Erythroblast (primary cell): ENCODE data around the gene ACY1.
A peak's percentile ranks its signal among the peaks of the same experiment; 100 is the strongest.

ENCODE experiments used
- DNase-seq, 2 experiments: peaks; one replicate each; lab custom pipeline; 2025; lab: John Stamatoyannopoulos, UW
- GATA1 ChIP-seq: IDR thresholded peaks from 2 replicates; pipeline ENCODE4 v1.6.1; 2011; ENCODE audit warnings: low read depth, mild to moderate bottlenecking, control low read depth, low read length, moderate library complexity
- POLR2A ChIP-seq: IDR thresholded peaks from 2 replicates; pipeline ENCODE4 v1.6.1; 2011; ENCODE audit warnings: mild to moderate bottlenecking, low read length

The ACY1 gene

GRCh38 chr3:51982838-51983577 lies at the start of gene ACY1:
Gene ACY1, plus strand, starts transcription at chr3:51983535. Its CDS starts 530 bp downstream, at chr3:51984065.
- TF ChIP-seq POLR2A (peak; percentile 69), GATA1 (no peak)
- DNase-seq: peak; percentile 89 to 90

- TF ChIP-seq POLR2A: no peak
- no peak for TF ChIP-seq GATA1
- DNase-seq: no peak
These were observed 49.0 kb upstream of the ACY1 start for GRCh38 chr3:51934139-51934850.

- TF ChIP-seq GATA1 (no peak), POLR2A (no peak)
- no peak for DNase-seq
These were observed 48.1 kb upstream of the ACY1 start for GRCh38 chr3:51934991-51935885.

GRCh38 chr3:51935886-51936755 lies 47.2 kb upstream of the ACY1 start:
- DNase-seq: no peak
- TF ChIP-seq GATA1: no peak
- TF ChIP-seq POLR2A: no peak

GRCh38 chr3:51937014-51937413 lies 46.3 kb upstream of the ACY1 start:
- peak; percentile 18 to 57 for DNase-seq
- no peak for TF ChIP-seq POLR2A
- no peak for TF ChIP-seq GATA1

- no peak for DNase-seq
- no peak for TF ChIP-seq POLR2A
- no peak for TF ChIP-seq GATA1
These were observed 45.5 kb upstream of the ACY1 start for GRCh38 chr3:51937611-51938450.

GRCh38 chr3:51938780-51939425 lies 44.4 kb upstream of the ACY1 start:
- TF ChIP-seq GATA1: no peak
- no peak for TF ChIP-seq POLR2A
- DNase-seq: no peak

GRCh38 chr3:51940648-51941462 lies 42.5 kb upstream of the ACY1 start:
- DNase-seq: no peak
- no peak for TF ChIP-seq POLR2A
- TF ChIP-seq GATA1: no peak

GRCh38 chr3:51941463-51941797 lies 41.9 kb upstream of the ACY1 start:
- TF ChIP-seq GATA1: no peak
- TF ChIP-seq POLR2A: no peak
- no peak for DNase-seq

- peak; percentile 100 for DNase-seq
- peak; percentile 77 for TF ChIP-seq POLR2A
- TF ChIP-seq GATA1: no peak
These were observed 41.3 kb upstream of the ACY1 start, which contains the start of the genes PARP3 and RRP9 for GRCh38 chr3:51941798-51942602. Gene PARP3, plus strand, starts transcription at chr3:51942363. Its CDS starts 993 bp downstream, at chr3:51943356. Gene RRP9, minus strand, starts transcription at chr3:51941904. Its CDS starts 37 bp downstream, at chr3:51941867.
